ENCODE data around the gene PSMF1. TPM values are rescaled to one million over a fixed set of nuclear protein-coding genes. Genes with fewer than 3 reads are reported as not detected.

Gene PSMF1
- total and polyA plus RNA-seq, 2 of the 13 experiments (the other 11 are each of a cell fraction or from before 2014, with no cell fraction given), result 82.5 to 86.0 TPM

DNA sequence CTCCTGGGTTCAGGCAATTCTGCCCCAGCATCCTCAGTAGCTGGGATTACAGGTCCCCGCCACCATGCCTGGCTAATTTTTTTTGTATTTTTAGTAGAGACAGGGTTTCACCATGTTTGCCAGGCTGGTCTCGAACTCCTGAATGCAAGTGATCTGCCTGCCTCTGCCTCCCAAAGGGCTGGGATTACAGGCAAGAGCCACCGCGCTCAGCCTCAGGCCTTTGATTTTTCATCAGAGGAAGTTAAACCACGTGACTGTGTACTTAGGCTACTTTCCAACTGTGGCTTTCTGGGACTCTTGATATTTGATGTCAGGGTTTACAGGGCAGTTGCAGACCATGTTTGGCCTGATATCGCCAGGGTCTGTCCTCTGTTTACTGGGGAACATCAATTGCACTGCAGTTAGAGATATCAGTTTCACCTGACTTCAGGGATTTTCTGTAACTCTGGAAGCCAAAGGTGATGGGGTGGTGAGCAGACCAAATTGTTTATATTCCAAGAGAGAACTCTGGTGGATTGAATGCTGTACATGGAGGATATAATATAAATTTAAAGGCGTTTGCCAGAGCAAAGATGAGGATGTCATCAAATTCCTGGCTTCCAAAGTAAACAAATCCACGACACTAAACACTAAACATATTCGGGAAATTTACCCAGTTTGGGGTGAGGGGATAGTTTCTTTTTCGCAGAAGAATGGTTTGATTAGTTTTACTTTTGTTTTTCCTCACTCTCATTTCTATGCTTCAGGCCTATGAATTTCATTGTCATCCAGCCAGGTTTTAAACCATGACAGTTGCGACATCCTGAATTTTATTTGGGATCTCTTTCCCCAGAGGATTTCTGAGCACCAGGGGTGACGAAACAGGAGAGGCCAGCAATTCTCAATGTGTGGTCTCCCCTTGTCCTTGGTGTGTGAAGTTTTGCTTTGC is 4.2 kb downstream of the PSMF1 start (continued):
- TF ChIP-seq, protein P1, sequence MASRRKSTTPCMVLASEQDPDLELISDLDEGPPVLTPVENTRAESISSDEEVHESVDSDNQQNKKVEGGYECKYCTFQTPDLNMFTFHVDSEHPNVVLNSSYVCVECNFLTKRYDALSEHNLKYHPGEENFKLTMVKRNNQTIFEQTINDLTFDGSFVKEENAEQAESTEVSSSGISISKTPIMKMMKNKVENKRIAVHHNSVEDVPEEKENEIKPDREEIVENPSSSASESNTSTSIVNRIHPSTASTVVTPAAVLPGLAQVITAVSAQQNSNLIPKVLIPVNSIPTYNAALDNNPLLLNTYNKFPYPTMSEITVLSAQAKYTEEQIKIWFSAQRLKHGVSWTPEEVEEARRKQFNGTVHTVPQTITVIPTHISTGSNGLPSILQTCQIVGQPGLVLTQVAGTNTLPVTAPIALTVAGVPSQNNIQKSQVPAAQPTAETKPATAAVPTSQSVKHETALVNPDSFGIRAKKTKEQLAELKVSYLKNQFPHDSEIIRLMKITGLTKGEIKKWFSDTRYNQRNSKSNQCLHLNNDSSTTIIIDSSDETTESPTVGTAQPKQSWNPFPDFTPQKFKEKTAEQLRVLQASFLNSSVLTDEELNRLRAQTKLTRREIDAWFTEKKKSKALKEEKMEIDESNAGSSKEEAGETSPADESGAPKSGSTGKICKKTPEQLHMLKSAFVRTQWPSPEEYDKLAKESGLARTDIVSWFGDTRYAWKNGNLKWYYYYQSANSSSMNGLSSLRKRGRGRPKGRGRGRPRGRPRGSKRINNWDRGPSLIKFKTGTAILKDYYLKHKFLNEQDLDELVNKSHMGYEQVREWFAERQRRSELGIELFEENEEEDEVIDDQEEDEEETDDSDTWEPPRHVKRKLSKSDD (CRISPR knock-in tag; IDR thresholded peaks at IDR 0.05; ENCODE audit: low read depth), result 0 out of 2 replicates have a peak, but pooled peaks have one; percentile 20
- TF ChIP-seq SIN3A (IDR thresholded peaks at IDR 0.05; ENCODE audit: borderline replicate concordance, low read depth, low read length) (peak; percentile 48; the same call in 1 of the 2 replicates), EED (CRISPR knock-in tag; IDR thresholded peaks at IDR 0.05) (no peak), ZNF670 (CRISPR knock-in tag; IDR thresholded peaks at IDR 0.05; ENCODE audit: borderline replicate concordance) (peak; percentile 92), ZSCAN9 (CRISPR knock-in tag; IDR thresholded peaks at IDR 0.05; ENCODE audit: borderline replicate concordance) (peak; percentile 41; the same call in 1 of the 2 replicates), ZKSCAN1 (IDR thresholded peaks at IDR 0.05; ENCODE audit: low read length) (peak; percentile 31; the same call in 1 of the 2 replicates), RXRB (CRISPR knock-in tag; IDR thresholded peaks at IDR 0.05; ENCODE audit: borderline replicate concordance) (peak; percentile 89; the same call in 1 of the 2 replicates), CREM (IDR thresholded peaks at IDR 0.05) (peak; percentile 73), CREM (CRISPR knock-in tag; IDR thresholded peaks at IDR 0.05) (no peak), HDAC1 (CRISPR knock-in tag; IDR thresholded peaks at IDR 0.05) (peak; percentile 92), MXD4 (CRISPR knock-in tag; IDR thresholded peaks at IDR 0.05) (no peak)
- TF ChIP-seq, protein P2, sequence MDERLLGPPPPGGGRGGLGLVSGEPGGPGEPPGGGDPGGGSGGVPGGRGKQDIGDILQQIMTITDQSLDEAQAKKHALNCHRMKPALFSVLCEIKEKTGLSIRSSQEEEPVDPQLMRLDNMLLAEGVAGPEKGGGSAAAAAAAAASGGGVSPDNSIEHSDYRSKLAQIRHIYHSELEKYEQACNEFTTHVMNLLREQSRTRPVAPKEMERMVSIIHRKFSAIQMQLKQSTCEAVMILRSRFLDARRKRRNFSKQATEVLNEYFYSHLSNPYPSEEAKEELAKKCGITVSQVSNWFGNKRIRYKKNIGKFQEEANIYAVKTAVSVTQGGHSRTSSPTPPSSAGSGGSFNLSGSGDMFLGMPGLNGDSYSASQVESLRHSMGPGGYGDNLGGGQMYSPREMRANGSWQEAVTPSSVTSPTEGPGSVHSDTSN (CRISPR knock-in tag; IDR thresholded peaks at IDR 0.05), result no peak
- TF ChIP-seq, protein P3, sequence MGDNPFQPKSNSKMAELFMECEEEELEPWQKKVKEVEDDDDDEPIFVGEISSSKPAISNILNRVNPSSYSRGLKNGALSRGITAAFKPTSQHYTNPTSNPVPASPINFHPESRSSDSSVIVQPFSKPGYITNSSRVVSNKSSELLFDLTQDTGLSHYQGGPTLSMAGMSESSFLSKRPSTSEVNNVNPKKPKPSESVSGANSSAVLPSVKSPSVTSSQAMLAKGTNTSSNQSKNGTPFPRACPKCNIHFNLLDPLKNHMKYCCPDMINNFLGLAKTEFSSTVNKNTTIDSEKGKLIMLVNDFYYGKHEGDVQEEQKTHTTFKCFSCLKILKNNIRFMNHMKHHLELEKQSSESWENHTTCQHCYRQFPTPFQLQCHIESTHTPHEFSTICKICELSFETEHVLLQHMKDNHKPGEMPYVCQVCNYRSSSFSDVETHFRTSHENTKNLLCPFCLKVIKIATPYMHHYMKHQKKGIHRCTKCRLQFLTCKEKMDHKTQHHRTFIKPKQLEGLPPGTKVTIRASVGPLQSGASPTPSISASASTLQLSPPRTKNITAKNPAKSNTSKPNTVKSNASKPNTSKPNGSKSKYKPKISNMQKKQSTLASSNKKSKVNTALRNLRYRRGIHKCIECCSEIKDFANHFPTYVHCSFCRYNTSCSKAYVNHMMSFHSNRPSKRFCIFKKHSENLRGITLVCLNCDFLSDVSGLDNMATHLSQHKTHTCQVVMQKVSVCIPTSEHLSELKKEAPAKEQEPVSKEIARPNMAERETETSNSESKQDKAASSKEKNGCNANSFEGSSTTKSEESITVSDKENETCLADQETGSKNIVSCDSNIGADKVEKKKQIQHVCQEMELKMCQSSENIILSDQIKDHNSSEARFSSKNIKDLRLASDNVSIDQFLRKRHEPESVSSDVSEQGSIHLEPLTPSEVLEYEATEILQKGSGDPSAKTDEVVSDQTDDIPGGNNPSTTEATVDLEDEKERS (CRISPR knock-in tag; IDR thresholded peaks at IDR 0.05), result peak; percentile 86
- TF ChIP-seq, protein P4, sequence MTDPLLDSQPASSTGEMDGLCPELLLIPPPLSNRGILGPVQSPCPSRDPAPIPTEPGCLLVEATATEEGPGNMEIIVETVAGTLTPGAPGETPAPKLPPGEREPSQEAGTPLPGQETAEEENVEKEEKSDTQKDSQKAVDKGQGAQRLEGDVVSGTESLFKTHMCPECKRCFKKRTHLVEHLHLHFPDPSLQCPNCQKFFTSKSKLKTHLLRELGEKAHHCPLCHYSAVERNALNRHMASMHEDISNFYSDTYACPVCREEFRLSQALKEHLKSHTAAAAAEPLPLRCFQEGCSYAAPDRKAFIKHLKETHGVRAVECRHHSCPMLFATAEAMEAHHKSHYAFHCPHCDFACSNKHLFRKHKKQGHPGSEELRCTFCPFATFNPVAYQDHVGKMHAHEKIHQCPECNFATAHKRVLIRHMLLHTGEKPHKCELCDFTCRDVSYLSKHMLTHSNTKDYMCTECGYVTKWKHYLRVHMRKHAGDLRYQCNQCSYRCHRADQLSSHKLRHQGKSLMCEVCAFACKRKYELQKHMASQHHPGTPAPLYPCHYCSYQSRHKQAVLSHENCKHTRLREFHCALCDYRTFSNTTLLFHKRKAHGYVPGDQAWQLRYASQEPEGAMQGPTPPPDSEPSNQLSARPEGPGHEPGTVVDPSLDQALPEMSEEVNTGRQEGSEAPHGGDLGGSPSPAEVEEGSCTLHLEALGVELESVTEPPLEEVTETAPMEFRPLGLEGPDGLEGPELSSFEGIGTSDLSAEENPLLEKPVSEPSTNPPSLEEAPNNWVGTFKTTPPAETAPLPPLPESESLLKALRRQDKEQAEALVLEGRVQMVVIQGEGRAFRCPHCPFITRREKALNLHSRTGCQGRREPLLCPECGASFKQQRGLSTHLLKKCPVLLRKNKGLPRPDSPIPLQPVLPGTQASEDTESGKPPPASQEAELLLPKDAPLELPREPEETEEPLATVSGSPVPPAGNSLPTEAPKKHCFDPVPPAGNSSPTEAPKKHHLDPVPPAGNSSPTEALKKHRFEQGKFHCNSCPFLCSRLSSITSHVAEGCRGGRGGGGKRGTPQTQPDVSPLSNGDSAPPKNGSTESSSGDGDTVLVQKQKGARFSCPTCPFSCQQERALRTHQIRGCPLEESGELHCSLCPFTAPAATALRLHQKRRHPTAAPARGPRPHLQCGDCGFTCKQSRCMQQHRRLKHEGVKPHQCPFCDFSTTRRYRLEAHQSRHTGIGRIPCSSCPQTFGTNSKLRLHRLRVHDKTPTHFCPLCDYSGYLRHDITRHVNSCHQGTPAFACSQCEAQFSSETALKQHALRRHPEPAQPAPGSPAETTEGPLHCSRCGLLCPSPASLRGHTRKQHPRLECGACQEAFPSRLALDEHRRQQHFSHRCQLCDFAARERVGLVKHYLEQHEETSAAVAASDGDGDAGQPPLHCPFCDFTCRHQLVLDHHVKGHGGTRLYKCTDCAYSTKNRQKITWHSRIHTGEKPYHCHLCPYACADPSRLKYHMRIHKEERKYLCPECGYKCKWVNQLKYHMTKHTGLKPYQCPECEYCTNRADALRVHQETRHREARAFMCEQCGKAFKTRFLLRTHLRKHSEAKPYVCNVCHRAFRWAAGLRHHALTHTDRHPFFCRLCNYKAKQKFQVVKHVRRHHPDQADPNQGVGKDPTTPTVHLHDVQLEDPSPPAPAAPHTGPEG (CRISPR knock-in tag; IDR thresholded peaks at IDR 0.05), result no peak
